Adrenal gland (tissue), 12 donors: ENCODE measurements around the gene MARCOL. TPM values are rescaled to one million over a fixed set of nuclear protein-coding genes. Genes with fewer than 3 reads are reported as not detected.
"Not testable (repeated sequence)": the region's sequence is repeated elsewhere in the genome, so short reads cannot be mapped to it uniquely, and the experiment has no call there.

ENCODE experiments used
- DNase-seq, 7 donors: peaks; one replicate each; pipeline ENCODE4 v3.0.0-alpha.2; 2019 to 2020
- H3K27ac ChIP-seq, 5 donors: fragments of 200-600 bp; sonication (generic) in 4 of 5; 1 replicate in 3 of 5; 2 replicates in 2 of 5; pipeline versions ENCODE4 v1.5.1 to v1.8.0; 2016 to 2020; ENCODE audit warnings: mild to moderate bottlenecking in 1 of 5
- H3K27me3 ChIP-seq: fragments of 200-600 bp; 2 replicates; pipeline ENCODE4 v1.8.0; 2021
- H3K36me3 ChIP-seq, 2 donors: fragments of 200-600 bp; replicated peaks in 1 of 2; 1 replicate in 1 of 2; 2 replicates in 1 of 2; pipeline versions ENCODE4 v1.5.1 to v1.8.0; 2018 to 2022
- H3K4me1 ChIP-seq, 2 donors: fragments of 200-600 bp; replicated peaks in 1 of 2; 1 replicate in 1 of 2; 2 replicates in 1 of 2; pipeline versions ENCODE4 v1.5.1 to v1.8.0; 2018 to 2021
- H3K4me3 ChIP-seq, 4 donors: fragments of 200-600 bp; sonication (generic) in 3 of 4; one replicate each; pipeline ENCODE4 v1.5.1; 2016 to 2018
- H3K9me3 ChIP-seq, 3 donors: fragments of 200-600 bp; sonication (generic) in 1 of 3; replicated peaks in 1 of 3; 1 replicate in 2 of 3; 2 replicates in 1 of 3; pipeline versions ENCODE4 v1.5.1 to v1.8.0; 2016 to 2021
- POLR2A ChIP-seq, 2 donors: fragments of 450-650 bp; IDR thresholded peaks; one replicate each; pipeline ENCODE4 v1.6.1; 2017; ENCODE audit warnings: antibody characterized with exemption in 2 of 2, mild to moderate bottlenecking in 2 of 2, moderate library complexity in 1 of 2
- WGBS, 4 donors: extraction: QIAGEN DNeasy Blood & Tissue Kit in 2 of 4; methylation state at CpG; one replicate each; pipeline versions ENCODE4 v1.1.5 to v1.1.7; 2013 to 2017; 5-methylcytosine and 5-hydroxymethylcytosine counted together
- intact Hi-C, 2 donors: fragments of 100-400 bp; cut with DNase I; formaldehyde crosslinking; loops; one replicate each; pipeline versions ENCODE4 v1.14.1 to v1.15.0; 2022 to 2023
- polyA plus RNA-seq, 3 donors: library from polyadenylated mRNA; stranded (reverse); fragments of 200-250 nt in 2 of 3; fragments of 350-450 nt in 1 of 3; fragmentation: Illumina TruSeq in 1 of 3; extraction: RNeasy Lipid Tissue Mini Kit (QIAGEN cat#74804) in 1 of 3; gene quantifications; one replicate each; pipeline ENCODE4 v1.2.3, GENCODE V29; 2013 to 2014
- total RNA-seq, 9 donors: library from RNA; depleted of rRNA in 4 of 9; stranded (reverse); fragments of >200 nt in 4 of 9; fragments of 120-200 nt in 1 of 9; fragmentation: NEBNext Ultra II Directional in 1 of 9; extraction: Animal tissue kit (Norgen Biotek cat#: 25700) in 1 of 9; gene quantifications; one replicate each; pipeline versions ENCODE4 v1.1.0 to v1.2.4, GENCODE V29; 2013 to 2023
- TF ChIP-seq, protein P1 (sequence below), 6 experiments: fragments of 450-650 bp in 4 of 6; fragments of 200-600 bp in 2 of 6; sonication (generic) in 1 of 6; IDR thresholded peaks; 1 replicate in 5 of 6; 2 replicates in 1 of 6; pipeline versions ENCODE4 v1.5.1 to v1.8.0; 2016 to 2021; ENCODE audit warnings: antibody characterized with exemption in 6 of 6, mild to moderate bottlenecking in 2 of 6, moderate library complexity in 1 of 6
- donor health status: healthy with polysubstance abuse.
- donor health status: Bipolar disorder and iron deficiency.
- donor health status: DM: yes; HTN: yes; CAD: no.
- donor health status: DM: no; HTN: no; CAD: no.
- donor health status: DM: no; HTN: no; CAD: no.
- donor health status: DM: yes; HTN: yes; CAD: no.

Gene MARCOL
- total and polyA plus RNA-seq, 12 donors, result not detected

GRCh38 chr5:148261221-148261620 is 22.9 kb downstream of the MARCOL start:
- Histone ChIP-seq H3K27ac (no peak overlapping the region), H3K9me3 (peaks cover 0 to 8% (median 7%) of the 10 kb centered on the region in 3 donors)

GRCh38 chr5:148267962-148268361 is 29.6 kb downstream of the MARCOL start:
- Histone ChIP-seq H3K9me3 (no peaks in the 10 kb centered on the region), H3K27ac (no peak overlapping the region), H3K4me3 (no peak overlapping the region), H3K36me3 (no peaks in the 10 kb centered on the region), H3K4me1 (peaks cover 0 to 6% of the 10 kb centered on the region in 2 donors), H3K27me3 (no peaks in the 10 kb centered on the region)
- WGBS, 4 donors, result 70 to 80% (median 72%) methylated on average over 3 of the region's 3 CpGs
- DNase-seq, result no peak
- TF ChIP-seq, protein P1, sequence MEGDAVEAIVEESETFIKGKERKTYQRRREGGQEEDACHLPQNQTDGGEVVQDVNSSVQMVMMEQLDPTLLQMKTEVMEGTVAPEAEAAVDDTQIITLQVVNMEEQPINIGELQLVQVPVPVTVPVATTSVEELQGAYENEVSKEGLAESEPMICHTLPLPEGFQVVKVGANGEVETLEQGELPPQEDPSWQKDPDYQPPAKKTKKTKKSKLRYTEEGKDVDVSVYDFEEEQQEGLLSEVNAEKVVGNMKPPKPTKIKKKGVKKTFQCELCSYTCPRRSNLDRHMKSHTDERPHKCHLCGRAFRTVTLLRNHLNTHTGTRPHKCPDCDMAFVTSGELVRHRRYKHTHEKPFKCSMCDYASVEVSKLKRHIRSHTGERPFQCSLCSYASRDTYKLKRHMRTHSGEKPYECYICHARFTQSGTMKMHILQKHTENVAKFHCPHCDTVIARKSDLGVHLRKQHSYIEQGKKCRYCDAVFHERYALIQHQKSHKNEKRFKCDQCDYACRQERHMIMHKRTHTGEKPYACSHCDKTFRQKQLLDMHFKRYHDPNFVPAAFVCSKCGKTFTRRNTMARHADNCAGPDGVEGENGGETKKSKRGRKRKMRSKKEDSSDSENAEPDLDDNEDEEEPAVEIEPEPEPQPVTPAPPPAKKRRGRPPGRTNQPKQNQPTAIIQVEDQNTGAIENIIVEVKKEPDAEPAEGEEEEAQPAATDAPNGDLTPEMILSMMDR (IDR thresholded peaks at IDR 0.05), result no peak
- TF ChIP-seq POLR2A (IDR thresholded peaks at IDR 0.05), result no peak
- intact Hi-C loops, result no loop called here

More at GRCh38 chr5:148261221-148261620, 22.9 kb downstream of the MARCOL start:
- TF ChIP-seq, protein P1 (IDR thresholded peaks at IDR 0.05), result no peak
- no peak for TF ChIP-seq POLR2A (IDR thresholded peaks at IDR 0.05)
- Histone ChIP-seq H3K36me3 (no peaks in the 10 kb centered on the region), H3K4me1 (no peaks in the 10 kb centered on the region), H3K27me3 (no peaks in the 10 kb centered on the region), H3K4me3 (no peak overlapping the region)
- DNase-seq, result no peak
- intact Hi-C loops, result no loop called here

DNA sequence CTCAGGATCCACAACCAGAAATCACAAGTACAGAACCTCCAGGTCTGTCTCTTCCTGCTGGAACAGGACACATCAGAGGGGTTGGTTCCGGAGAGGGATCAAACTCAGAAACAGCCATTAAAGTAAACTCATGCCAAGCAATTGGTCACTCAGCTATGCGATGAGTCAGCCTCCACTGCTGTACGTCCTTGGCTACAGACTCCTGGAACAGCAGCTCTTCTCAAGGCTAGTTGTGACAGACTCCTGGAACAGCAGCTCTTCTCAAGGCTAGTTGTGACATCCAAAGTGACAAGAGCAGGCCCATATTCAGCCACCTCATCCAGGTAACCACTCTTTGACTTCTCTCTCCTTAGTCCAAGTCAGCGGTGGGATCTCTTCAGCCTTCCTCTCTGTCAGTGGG is 30.2 kb downstream of the MARCOL start, which contains the start of gene SPINK13:
SPINK13 (plus strand) TSS at position 229 of the 400 bp plus-strand sequence. CDS start 1,279 bp downstream, outside the sequence.
- TF ChIP-seq, protein P1 (IDR thresholded peaks at IDR 0.05), result no peak
- TF ChIP-seq POLR2A (IDR thresholded peaks at IDR 0.05), result no peak
- DNase-seq, result peak; percentile 79 to 94 (median 90)
- Histone ChIP-seq H3K27ac (peak within 1 kb of the TSS in 3 of 5 donors; percentile 8 to 77 (median 72)), H3K9me3 (no peaks in the 10 kb centered on the region), H3K27me3 (no peaks in the 10 kb centered on the region), H3K4me1 (peaks cover 0 to 6% of the 10 kb centered on the region in 2 donors), H3K4me3 (no peak within 1 kb of the TSS), H3K36me3 (no peaks in the 10 kb centered on the region)
- 40 to 58% (median 44%) methylated on average over 4 of the region's 4 CpGs for WGBS, 4 donors
- intact Hi-C loops, result no loop called here

DNA sequence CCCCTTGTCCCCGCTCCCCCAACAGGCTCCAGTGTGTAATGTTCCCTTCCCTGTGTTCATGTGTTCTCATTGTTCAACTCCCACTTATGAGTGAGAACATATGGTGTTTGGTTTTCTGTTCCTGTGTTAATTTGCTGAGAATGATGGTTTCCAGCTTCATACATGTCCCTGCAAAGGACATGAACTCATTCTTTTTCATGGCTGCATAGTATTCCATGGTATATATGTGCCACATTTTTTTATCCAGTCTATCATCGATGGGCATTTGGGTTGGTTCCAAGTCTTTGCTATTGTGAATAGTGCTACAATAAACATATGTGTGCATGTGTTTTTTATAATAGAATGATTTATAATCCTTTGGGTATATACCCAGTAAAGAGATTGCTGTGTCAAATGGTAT is 36.8 kb downstream of the MARCOL start:
- H3K4me3 ChIP-seq, H3K4me1 ChIP-seq, DNase-seq, H3K27ac ChIP-seq, H3K27me3 ChIP-seq, H3K9me3 ChIP-seq, H3K36me3 ChIP-seq, intact Hi-C loops: not testable (repeated sequence)
- 93 to 96% (median 95%) methylated on average over 2 of the region's 2 CpGs for WGBS, 4 donors

DNA sequence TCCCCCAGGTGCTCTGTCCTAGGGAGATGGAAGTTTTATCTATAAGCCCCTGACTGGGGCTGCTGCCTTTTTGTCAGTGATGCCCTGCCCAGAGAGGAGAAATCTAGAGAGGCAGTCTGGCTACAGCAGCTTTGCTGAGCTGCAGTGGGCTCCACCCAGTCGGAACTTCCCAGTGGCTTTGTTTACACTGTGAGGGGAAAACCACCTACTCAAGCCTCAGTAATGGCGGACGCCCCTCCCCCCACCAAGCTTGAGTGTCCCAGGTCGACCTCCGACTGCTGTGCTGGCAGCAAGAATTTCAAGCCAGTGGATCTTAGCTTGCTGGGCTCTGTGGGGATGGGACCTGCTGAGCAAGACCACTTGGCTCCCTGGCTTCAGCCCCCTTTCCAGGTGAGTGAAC is 42.6 kb downstream of the MARCOL start:
- H3K9me3 ChIP-seq, intact Hi-C loops, H3K27ac ChIP-seq, H3K4me1 ChIP-seq, DNase-seq, H3K36me3 ChIP-seq, H3K27me3 ChIP-seq, H3K4me3 ChIP-seq: not testable (repeated sequence)
- WGBS, 4 donors, result 63 to 70% (median 69%) methylated on average over 2 to 5 of the region's 5 CpGs; no CpG with 5 or more reads in 1 of the 4 donors

DNA sequence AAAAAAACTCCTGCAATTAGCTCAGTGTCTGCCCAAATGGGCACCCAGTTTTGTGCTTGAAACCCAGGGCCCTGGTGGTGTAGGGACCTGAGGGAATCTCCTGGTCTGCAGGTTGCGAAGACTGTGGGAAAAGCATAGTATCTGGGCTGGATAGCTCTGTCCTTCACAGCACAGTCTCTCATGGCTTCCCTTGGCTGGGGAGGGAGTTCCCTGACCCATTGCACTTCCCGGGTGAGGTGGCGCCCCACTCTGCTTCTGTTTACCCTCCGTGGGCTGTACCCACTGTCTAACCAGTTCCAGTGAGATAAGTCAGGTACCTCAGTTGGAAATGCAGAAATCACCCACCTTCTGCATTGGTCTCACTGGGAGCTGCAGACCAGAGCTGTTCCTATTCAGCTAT is 43.0 kb downstream of the MARCOL start:
- H3K36me3 ChIP-seq, H3K27ac ChIP-seq, H3K4me1 ChIP-seq, H3K27me3 ChIP-seq, H3K4me3 ChIP-seq, intact Hi-C loops, DNase-seq, H3K9me3 ChIP-seq: not testable (repeated sequence)
- WGBS, 4 donors, result 91 to 98% (median 94%) methylated on average over 4 of the region's 4 CpGs
